A549 (cell line): ENCODE measurements around the gene KLHL2.

Experiments used
- HDAC2 ChIP-seq: fragments of 200-600 bp; sonication (generic); IDR thresholded peaks from 2 replicates; pipeline ENCODE4 v1.6.1; 2016
- MAZ ChIP-seq: fragments of 150-350 bp; IDR thresholded peaks from 2 replicates; pipeline ENCODE4 v1.6.1; 2014; ENCODE audit warnings: antibody characterized with exemption, low read depth, low read length, borderline replicate concordance
- POLR2A ChIP-seq: IDR thresholded peaks from 2 replicates; pipeline ENCODE4 v1.6.1; 2012; ENCODE audit warnings: mild to moderate bottlenecking, low read length
- SMC3 ChIP-seq: fragments of >200 bp; sonication (Bioruptor Twin); formaldehyde crosslinking; IDR thresholded peaks from 3 replicates; pipeline ENCODE4 v1.6.1; 2018; ENCODE audit warnings: inconsistent platforms
- TP53 ChIP-seq: fragments of 250-450 bp; sonication (Bioruptor Pico); IDR thresholded peaks from 2 replicates; pipeline ENCODE4 v1.5.0; 2021; ENCODE audit warnings: mild to moderate bottlenecking, moderate library complexity
- ZSCAN20 ChIP-seq: fragments of 250-450 bp; sonication (Bioruptor Pico); IDR thresholded peaks from 2 replicates; pipeline ENCODE4 v1.8.0; 2022; ENCODE audit warnings: mild to moderate bottlenecking, moderate library complexity
- TF ChIP-seq, protein P1 (sequence below): fragments of >200 bp; sonication (Bioruptor Twin); formaldehyde crosslinking; IDR thresholded peaks from 3 replicates; pipeline ENCODE4 v1.5.1; 2016
- TF ChIP-seq, protein P2 (sequence below): fragments of >200 bp; sonication (Bioruptor Twin); formaldehyde crosslinking; IDR thresholded peaks from 2 replicates; pipeline ENCODE4 v1.6.1; 2016
- TF ChIP-seq, protein P3 (sequence below): fragments of 200-600 bp; sonication (generic); IDR thresholded peaks from 2 replicates; pipeline ENCODE4 v1.6.1; 2016; ENCODE audit warnings: antibody characterized with exemption, mild to moderate bottlenecking, moderate library complexity

DNA sequence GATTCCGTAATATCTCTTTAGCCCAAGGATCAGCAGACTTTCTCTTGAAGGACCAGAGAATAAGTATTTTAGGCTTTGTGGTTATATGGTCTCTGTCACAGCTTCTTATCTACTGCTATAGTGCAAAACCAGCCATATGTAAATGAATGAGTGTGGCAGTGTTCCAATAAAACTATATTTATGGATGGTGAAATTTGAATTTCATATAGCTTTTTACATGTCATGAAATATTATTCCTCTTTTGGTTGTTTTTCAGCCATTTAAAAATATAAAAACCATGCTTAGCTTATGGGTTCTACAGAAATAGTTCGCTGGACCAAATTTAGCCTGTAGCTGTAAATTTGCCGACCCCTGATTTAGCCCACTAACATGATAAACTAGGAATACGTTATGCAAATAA lies 102.1 kb downstream of the KLHL2 start:
- TF ChIP-seq, protein P1, sequence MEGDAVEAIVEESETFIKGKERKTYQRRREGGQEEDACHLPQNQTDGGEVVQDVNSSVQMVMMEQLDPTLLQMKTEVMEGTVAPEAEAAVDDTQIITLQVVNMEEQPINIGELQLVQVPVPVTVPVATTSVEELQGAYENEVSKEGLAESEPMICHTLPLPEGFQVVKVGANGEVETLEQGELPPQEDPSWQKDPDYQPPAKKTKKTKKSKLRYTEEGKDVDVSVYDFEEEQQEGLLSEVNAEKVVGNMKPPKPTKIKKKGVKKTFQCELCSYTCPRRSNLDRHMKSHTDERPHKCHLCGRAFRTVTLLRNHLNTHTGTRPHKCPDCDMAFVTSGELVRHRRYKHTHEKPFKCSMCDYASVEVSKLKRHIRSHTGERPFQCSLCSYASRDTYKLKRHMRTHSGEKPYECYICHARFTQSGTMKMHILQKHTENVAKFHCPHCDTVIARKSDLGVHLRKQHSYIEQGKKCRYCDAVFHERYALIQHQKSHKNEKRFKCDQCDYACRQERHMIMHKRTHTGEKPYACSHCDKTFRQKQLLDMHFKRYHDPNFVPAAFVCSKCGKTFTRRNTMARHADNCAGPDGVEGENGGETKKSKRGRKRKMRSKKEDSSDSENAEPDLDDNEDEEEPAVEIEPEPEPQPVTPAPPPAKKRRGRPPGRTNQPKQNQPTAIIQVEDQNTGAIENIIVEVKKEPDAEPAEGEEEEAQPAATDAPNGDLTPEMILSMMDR, result no peak
- TF ChIP-seq, protein P2, sequence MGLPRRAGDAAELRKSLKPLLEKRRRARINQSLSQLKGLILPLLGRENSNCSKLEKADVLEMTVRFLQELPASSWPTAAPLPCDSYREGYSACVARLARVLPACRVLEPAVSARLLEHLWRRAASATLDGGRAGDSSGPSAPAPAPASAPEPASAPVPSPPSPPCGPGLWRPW, result no peak
- TF ChIP-seq MAZ (no peak), POLR2A (no peak), ZSCAN20 (no peak), SMC3 (no peak), TP53 (no peak), HDAC2 (no peak)
- TF ChIP-seq, protein P3, sequence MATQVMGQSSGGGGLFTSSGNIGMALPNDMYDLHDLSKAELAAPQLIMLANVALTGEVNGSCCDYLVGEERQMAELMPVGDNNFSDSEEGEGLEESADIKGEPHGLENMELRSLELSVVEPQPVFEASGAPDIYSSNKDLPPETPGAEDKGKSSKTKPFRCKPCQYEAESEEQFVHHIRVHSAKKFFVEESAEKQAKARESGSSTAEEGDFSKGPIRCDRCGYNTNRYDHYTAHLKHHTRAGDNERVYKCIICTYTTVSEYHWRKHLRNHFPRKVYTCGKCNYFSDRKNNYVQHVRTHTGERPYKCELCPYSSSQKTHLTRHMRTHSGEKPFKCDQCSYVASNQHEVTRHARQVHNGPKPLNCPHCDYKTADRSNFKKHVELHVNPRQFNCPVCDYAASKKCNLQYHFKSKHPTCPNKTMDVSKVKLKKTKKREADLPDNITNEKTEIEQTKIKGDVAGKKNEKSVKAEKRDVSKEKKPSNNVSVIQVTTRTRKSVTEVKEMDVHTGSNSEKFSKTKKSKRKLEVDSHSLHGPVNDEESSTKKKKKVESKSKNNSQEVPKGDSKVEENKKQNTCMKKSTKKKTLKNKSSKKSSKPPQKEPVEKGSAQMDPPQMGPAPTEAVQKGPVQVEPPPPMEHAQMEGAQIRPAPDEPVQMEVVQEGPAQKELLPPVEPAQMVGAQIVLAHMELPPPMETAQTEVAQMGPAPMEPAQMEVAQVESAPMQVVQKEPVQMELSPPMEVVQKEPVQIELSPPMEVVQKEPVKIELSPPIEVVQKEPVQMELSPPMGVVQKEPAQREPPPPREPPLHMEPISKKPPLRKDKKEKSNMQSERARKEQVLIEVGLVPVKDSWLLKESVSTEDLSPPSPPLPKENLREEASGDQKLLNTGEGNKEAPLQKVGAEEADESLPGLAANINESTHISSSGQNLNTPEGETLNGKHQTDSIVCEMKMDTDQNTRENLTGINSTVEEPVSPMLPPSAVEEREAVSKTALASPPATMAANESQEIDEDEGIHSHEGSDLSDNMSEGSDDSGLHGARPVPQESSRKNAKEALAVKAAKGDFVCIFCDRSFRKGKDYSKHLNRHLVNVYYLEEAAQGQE, result no peak
